Measurements from ENCODE around the gene SMIM24. TPM values are rescaled to one million over a fixed set of nuclear protein-coding genes. Genes with fewer than 3 reads are reported as not detected.

SMIM24 gene
- total RNA-seq, 2 donors from 2014 or later: not detected

DNA sequence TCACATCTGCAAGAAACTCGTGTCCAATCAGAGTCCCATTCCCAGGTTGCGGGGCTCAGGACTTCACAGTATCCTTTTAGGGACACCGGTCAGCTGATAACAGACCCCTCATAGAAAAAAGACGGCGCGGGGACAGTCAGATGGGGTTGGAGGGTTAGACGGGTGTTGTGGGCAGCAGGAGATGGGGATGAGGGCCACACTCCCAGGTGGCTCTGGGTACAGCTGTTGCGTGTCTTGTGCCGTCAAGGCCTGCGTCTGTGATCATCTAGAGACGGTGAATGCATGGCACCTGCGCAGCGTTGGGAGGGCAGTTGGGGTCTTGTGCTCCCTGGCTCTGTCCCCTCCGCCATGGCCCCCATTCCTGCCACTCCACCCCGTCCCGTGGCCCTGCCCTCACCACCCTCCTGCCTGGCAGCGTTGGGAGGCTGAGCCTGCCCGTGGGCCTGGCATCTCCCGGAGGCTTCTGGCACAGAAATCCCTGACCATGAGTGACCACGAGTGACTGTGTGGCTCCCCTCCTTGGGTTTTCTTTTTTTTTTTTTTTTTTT is 44.7 kb upstream of the SMIM24 start:
- Histone ChIP-seq H3K9ac (ENCODE audit: extremely low read depth, low read length, poor library complexity, severe bottlenecking) (no peak overlapping the region), H3K27me3 (ENCODE audit: control insufficient read depth, insufficient read depth, low read length, poor library complexity, severe bottlenecking) (no peaks in the 10 kb centered on the region), H3K4me3 (ENCODE audit: low read length) (no peak overlapping the region), H3K36me3 (ENCODE audit: control insufficient read depth, insufficient read depth, low read length) (peaks cover 35% of the 10 kb centered on the region), H3K9me3 (ENCODE audit: control insufficient read depth, low read length) (no peaks in the 10 kb centered on the region), H3K27ac (ENCODE audit: low read depth, low read length) (no peak overlapping the region), H3K4me1 (ENCODE audit: control insufficient read depth, insufficient read depth, low read length) (no peaks in the 10 kb centered on the region)
- Mint-ChIP-seq H3K9me3 (no peaks in the 10 kb centered on the region), H3K4me1 (no peaks in the 10 kb centered on the region), H3K36me3 (ENCODE audit: low read depth) (peaks cover 30% of the 10 kb centered on the region), H3K27me3 (ENCODE audit: insufficient read depth) (no peaks in the 10 kb centered on the region), H3K27ac (no peak overlapping the region), H3K4me3 (no peak overlapping the region)
- 94 to 99% methylated on average over 14 to 19 of the region's 20 CpGs for WGBS, 2 experiments (ENCODE audit: insufficient coverage in 1 of 2, insufficient read length in 1 of 2)
- DNase-seq: no peak
- TF ChIP-seq, protein P1, sequence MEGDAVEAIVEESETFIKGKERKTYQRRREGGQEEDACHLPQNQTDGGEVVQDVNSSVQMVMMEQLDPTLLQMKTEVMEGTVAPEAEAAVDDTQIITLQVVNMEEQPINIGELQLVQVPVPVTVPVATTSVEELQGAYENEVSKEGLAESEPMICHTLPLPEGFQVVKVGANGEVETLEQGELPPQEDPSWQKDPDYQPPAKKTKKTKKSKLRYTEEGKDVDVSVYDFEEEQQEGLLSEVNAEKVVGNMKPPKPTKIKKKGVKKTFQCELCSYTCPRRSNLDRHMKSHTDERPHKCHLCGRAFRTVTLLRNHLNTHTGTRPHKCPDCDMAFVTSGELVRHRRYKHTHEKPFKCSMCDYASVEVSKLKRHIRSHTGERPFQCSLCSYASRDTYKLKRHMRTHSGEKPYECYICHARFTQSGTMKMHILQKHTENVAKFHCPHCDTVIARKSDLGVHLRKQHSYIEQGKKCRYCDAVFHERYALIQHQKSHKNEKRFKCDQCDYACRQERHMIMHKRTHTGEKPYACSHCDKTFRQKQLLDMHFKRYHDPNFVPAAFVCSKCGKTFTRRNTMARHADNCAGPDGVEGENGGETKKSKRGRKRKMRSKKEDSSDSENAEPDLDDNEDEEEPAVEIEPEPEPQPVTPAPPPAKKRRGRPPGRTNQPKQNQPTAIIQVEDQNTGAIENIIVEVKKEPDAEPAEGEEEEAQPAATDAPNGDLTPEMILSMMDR (conservative IDR thresholded peaks at IDR 0.05): no peak

DNA sequence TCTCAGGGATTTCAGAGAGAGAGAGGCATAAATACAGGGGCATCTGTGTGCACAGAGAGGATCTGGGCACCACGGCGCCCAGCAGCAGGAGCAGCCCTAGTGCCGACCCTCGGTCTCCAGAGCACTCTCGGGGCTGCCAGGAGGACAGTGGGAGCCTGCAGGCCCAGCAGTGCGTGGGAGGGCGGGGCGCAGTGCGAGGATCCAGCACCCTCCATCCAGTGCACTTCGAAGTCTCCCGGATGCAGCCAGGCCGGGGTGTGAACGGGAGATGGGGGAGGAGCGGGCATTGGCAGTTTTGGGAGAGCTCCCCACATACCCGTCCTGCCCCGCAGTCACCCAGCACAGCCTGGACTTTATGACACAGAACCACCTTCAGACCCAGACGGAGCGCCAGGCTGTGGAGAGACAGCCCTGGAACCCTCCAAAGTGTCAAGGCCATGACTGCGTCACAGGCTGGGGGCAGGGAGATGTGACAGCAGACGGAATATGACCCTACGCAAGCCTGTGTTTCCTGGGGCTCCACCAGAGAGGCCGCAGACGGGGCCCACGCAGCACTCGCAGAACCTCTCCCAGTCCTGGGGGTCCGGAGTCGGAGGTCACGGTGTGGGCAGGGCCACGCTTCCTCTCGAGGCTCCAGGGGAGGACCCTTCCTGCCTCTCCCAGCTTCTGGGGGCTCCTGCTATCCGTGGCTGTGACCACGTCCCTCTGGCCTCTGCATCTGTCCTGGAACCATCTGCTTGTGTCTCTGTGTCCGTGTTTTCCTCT is 43.9 kb upstream of the SMIM24 start:
- Histone ChIP-seq H3K9me3 (ENCODE audit: control insufficient read depth, low read length) (no peaks in the 10 kb centered on the region), H3K9ac (ENCODE audit: extremely low read depth, low read length, poor library complexity, severe bottlenecking) (no peak overlapping the region), H3K27me3 (ENCODE audit: control insufficient read depth, insufficient read depth, low read length, poor library complexity, severe bottlenecking) (no peaks in the 10 kb centered on the region), H3K4me1 (ENCODE audit: control insufficient read depth, insufficient read depth, low read length) (no peaks in the 10 kb centered on the region), H3K36me3 (ENCODE audit: control insufficient read depth, insufficient read depth, low read length) (peaks cover 35% of the 10 kb centered on the region), H3K27ac (ENCODE audit: low read depth, low read length) (no peak overlapping the region), H3K4me3 (ENCODE audit: low read length) (no peak overlapping the region)
- Mint-ChIP-seq H3K4me1 (no peaks in the 10 kb centered on the region), H3K9me3 (no peaks in the 10 kb centered on the region), H3K4me3 (no peak overlapping the region), H3K36me3 (ENCODE audit: low read depth) (peaks cover 30% of the 10 kb centered on the region), H3K27me3 (ENCODE audit: insufficient read depth) (no peaks in the 10 kb centered on the region), H3K27ac (peak overlapping the region; percentile 49)
- 93 to 95% methylated on average over 25 to 33 of the region's 33 CpGs for WGBS, 2 experiments (ENCODE audit: insufficient coverage in 1 of 2, insufficient read length in 1 of 2)
- no peak for DNase-seq
- TF ChIP-seq, protein P1 (conservative IDR thresholded peaks at IDR 0.05): no peak

DNA sequence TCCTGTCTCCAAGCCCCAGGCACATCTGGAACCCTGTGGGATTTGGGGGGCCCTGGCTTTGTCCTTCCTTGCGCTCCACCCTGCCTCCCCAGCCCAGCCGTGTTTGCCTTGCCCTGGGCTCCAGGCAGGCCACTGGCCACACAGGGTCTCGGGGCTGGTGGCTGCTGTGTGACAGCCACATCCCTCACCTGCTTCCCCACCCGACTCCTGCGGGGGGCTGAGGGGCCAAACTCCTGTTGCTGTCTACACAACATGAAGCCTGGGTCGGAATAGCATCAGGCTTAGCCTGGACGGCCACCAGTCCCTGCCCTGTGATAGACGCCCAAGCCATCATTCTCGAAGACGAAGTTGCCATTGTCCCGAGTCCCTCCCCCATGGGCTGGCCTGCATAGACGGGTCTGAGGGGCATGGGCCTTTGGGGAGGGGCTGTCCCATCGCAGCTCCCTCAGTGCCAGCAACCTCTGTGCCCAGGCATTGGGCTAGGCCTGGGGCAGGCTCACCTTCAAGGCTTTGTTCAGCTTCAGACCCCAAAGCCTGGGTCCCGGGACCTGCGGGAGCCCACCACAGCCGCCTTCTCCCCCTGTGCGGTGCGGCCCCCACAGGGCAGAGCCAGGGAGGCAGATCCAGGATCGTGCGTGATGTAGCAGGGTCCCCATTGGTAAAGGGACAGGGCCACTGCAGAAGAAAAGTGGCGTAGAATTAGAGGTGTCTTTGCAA is 43.2 kb upstream of the SMIM24 start:
- Histone ChIP-seq H3K36me3 (ENCODE audit: control insufficient read depth, insufficient read depth, low read length) (peaks cover 34% of the 10 kb centered on the region), H3K27me3 (ENCODE audit: control insufficient read depth, insufficient read depth, low read length, poor library complexity, severe bottlenecking) (no peaks in the 10 kb centered on the region), H3K4me1 (ENCODE audit: control insufficient read depth, insufficient read depth, low read length) (no peaks in the 10 kb centered on the region), H3K27ac (ENCODE audit: low read depth, low read length) (no peak overlapping the region), H3K9ac (ENCODE audit: extremely low read depth, low read length, poor library complexity, severe bottlenecking) (no peak overlapping the region), H3K9me3 (ENCODE audit: control insufficient read depth, low read length) (no peaks in the 10 kb centered on the region), H3K4me3 (ENCODE audit: low read length) (no peak overlapping the region)
- WGBS, 2 experiments (ENCODE audit: insufficient coverage in 1 of 2, insufficient read length in 1 of 2): 95 to 96% methylated on average over 9 to 21 of the region's 21 CpGs
- DNase-seq: no peak
- H3K4me1 Mint-ChIP-seq: peaks cover 1% of the 10 kb centered on the region
- no peaks in the 10 kb centered on the region for H3K9me3 Mint-ChIP-seq
- TF ChIP-seq, protein P1 (conservative IDR thresholded peaks at IDR 0.05): no peak
- peak overlapping the region; percentile 49 for H3K27ac Mint-ChIP-seq
- no peak overlapping the region for H3K4me3 Mint-ChIP-seq
- H3K27me3 Mint-ChIP-seq (ENCODE audit: insufficient read depth): no peaks in the 10 kb centered on the region
- H3K36me3 Mint-ChIP-seq (ENCODE audit: low read depth): peaks cover 31% of the 10 kb centered on the region
